Stimulated activated CD4-positive, alpha-beta T cell treated with anti-CD3 and anti-CD28 coated beads, TNF-alpha, amount 100 ng/mL, for 4 hours (primary cell): Measurements from ENCODE around the gene VAMP2.
A peak's percentile ranks its signal among the peaks of the same experiment; 100 is the strongest.

ENCODE experiments used
- DNase-seq, 3 experiments: peaks; one replicate each; pipeline ENCODE4 v3.0.0-alpha.2; 2020; ENCODE audit warnings: low read depth in 3 of 3

Gene VAMP2

DNA sequence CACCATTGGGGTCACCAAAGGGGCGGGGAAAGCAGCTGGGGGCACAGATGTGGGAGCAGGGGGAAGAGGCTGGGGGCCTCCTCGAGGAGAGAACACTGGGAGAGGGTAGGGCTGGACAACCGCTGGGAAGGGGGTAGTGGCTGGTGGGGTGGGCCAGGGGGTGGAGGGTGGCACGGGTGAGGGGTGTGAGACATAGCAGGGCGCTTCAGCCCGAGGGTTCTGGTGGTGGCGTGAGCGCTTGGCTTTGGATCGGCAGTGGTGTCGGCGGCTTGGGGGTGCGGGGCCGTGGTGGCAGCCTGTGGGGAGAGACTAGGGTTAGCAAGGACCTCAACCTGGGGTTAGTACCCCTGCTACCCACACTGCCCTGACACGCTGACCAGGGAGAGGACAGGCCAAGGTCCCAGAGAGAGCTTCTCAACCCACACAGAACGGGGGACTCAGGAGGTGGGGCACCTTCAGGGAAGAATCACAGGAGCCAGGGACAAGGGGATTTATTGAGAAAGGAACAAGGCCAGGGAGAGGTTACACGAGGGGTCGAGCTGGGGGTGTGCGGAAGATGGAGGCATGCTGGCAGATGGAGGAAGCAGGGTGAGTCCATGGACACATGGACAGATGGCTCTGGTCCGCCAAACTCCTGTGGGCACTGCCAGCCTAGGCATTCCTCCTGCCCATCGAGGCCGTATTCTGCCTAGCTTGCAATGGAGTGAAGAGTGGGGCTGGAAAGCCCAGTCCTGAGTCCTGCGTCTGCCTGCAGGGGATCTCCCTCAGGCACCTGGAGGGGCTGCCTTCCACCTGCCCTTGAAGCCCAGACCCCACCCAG lies 19.0 kb downstream of the VAMP2 start:
- no peak for DNase-seq

DNA sequence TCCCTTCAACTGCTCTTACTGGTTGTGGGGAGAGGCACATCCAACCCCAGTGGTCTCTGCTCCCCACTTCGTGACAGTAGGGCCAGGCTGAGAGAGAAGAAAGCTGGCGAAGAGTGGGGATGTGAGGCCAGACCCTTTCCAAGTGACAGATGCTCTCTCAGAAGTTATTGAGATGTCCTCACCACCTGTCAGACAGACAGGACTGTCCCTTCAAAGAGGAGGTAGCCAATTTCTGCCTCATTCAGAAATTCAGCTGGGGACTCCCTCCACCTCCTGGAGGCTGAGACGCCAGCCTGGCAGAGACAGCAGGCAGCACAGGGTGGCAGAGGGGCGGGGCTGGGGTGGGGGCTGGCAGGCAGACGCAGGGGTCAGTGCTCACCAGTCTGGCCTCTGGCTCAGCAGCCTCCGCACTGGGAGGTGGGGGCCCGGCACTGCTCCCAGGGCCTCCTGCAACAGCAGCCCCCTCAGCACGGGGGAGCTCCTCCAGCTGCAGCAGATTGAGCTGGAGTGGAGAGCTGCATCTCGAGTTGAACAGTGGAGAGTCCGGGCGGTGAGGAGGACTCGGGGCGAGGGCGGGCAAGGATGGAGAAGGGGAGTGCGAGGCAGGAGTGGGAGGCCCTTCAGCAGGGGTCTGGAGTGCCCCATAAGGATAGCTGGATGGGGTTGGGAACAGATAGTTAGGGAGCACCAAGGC lies 19.7 kb downstream of the VAMP2 start:
- DNase-seq: no peak

DNA sequence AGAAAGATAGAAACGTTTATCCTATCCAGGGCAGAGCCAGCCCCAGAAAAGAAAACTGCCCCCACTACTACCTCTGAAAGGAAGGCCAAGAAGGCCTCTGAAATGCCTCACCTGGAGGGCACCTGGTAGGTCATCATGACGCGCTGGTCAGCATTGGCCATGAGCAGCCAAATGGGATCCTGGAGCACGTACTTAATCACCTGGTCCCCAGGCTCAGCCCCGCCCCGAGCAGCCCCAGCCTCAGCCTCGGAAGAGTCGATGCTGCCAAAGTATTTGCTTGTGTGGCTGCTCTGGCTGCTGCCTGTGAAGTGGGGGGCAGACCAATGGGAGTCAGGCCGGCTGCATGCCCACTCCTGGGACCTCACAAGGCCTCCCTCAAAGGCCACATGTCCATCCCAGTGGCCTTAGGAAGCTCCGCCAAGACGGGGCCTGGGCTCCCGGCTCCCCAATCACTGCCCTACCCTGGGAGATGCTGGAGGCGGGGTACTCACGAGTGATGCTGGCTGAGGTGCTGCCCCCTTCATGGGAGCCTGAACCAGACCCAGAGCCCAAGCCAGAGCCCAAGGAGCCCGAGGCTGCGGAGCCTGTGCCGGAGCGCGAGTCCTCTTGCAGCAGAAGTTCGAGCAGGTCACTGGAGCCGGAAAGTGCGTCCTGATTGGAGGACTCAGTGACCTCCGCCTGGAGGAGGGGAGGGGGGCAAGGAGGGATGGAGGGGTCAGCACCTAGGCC lies 20.4 kb downstream of the VAMP2 start:
- no peak for DNase-seq

DNA sequence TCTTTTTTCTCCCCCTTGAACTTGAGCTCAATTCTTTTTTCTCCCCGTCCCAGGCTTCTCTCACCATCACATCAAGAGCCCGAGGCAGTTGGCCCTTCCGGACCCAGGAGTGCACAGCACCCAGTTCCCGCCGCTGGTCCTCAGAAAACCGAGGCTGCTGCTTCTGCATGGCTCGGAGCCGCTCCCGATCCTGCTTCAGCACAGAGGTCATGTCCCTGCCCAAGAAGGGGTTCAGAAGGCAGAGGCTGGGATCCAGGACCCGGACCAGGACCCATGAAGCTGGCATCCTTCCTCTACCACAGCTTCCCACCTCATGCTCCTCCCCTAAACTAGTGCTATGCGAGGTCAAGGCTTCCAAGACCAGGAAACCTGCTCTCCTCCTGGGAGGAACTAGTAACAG lies 21.0 kb downstream of the VAMP2 start:
- no peak for DNase-seq

DNA sequence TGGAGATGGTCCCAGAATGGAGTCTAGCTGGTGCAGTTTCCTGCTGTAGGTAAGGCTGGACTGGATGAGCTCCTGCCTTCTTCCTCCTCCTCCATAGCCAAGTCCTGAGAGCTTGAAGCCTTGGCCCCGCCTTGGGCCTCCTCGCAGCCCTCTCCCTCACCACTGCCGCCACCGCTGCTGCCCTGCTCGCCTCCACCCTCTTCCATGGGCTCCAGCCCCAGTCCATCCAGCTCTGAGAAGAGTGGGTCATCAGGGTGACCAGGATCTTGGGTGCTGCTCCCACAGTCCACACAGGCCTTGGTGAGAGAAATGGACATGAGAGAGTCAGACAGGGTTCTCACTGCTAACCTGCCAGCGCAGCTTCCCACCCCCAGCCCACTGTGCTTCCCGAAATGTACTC lies 21.7 kb downstream of the VAMP2 start:
- no peak for DNase-seq

DNA sequence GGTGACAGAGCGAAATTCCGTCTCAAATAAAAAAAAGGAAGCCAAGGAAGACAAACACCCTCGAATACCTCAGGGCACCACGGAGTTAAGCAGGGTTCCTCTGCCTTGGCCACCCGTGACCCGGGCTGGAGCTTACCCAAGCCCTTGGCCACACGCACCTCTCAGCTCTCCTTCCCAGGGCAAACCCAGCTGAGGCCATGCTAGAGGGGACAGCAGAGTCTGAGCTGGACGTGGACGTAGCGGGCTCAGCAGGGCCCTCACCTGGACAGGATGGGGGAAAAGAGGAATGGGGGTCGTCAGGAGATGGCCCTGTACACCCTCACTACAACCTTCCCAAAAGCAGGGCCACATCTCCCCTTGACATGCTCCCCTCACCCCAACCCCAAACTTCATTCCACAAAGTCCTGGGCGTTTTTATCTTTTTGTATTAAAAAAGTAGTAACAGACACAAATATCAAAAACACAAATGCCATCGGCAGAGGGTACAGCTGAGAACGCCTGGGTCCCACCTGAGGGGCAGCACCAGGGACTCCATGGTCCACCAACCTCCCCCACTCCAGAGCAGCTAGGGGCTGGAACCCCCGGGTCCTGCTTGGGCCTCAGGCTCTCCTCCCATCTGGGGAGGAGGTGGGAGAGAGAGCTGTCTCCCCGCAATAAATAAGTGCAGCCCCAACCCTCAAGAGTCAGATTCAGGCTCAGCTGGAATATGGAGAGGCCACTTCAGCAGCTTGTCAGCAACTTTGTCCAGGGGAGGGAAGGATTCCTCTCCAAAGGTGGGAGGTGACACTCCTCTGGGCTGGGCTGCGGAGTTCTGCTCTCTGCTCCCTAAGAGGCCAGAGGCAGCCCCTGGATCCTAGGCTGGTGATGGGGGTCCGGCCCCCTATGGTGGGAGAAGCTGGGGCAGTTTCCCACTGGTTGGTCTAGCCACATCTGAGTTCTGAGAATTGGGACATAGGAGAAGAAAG lies 22.4 kb downstream of the VAMP2 start:
- no peak for DNase-seq

DNA sequence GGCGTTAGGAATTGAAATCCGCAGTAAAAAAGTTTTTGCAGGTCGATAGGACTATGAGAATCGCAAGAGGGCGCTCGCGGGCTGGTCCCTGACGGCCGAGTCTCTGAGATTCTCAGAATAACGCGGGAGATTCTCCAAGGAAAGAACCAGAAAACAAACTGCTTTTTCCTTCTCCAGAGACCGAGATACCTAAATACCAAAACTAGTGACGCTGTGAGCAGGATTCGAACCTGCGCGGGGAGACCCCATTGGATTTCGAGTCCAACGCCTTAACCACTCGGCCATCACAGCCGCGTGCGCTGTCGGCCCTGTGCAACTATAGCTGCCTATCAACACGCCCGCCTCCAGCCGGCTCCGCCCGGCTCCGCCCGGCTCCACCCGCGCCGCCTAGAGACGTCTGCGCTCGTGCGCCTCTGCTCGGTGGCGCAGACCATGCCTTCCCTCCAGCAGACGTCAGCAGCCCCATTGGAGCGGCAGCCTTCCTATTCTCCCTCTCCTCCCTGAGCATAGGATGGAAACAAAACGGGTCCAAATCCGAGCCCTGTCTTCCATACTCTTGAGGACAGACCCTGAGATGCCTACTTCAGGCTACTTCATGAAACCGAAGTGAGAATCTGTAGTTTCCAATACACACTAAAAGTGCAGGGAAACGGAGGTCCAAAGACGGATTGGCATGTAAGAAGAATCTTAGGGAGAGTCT lies 23.9 kb downstream of the VAMP2 start:
- DNase-seq: peak; percentile 92 to 97 (median 92)

DNA sequence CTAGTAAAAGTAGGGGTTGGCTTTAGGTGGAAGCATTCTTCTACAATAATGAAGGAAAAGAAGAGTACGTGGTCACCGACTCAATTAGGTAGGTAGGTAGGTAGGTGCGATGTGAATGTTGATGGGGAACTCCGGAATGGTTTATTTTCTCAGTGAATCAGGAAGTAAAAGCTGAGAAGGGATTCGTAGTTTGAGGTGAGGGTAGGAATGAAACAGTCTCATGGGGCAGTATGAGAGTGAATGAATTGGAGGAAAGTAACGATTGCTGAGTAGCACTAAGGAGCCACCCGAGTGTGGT lies 24.4 kb downstream of the VAMP2 start:
- no peak for DNase-seq

DNA sequence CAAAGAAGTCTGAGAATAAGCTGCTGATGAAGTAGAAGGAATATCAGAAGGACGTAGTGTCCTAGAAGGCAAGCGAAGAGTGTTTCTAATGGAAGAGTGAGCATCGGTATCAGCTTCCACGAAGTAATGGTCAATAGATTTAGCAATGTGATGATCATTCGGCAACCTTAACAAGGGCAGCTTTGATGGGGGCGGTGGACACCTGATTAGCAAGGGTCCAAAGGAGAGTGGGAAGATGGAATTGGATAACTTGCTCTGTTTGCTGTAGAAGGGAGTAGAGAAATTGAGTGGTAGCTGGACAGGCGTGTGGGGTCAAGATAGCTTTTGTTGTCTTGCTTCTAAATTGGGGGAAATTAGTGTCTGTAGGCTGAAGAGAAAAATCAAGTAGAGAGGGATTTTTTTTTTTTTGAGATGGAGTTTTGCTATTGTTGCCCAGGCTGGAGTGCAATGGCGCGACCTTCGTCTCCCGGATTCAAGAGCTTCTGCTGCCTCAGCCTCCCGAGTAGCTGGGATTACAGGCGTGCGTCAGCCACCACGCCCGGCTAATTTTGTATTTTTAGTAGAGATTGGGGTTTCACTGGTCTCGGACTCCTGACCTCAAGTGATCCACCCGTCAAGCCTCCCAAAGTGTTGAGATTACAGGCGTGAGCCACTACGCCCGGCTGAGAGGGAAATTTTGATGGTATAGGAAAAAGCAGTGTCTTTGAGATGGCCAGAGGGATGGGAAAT lies 24.9 kb downstream of the VAMP2 start:
- no peak for DNase-seq

DNA sequence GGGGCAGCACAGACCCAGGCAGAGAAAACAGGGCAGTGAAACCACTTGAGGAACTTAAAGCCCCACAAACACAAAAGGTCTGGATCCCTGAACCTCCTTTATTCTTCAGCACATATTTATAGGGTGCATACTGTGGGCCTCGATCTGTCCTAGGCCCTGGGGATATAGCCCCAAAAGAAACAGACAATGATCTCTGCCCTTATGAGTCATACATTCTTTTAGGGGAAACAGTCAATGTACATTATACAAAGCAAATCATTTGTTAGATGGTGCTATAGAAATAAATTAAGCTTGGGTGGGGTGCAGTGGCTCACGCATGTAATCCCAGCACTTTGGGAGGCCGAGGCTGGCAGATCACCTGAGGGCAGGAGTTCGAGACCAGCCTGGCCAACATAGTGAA lies 28.8 kb downstream of the VAMP2 start:
- DNase-seq: no peak

DNA sequence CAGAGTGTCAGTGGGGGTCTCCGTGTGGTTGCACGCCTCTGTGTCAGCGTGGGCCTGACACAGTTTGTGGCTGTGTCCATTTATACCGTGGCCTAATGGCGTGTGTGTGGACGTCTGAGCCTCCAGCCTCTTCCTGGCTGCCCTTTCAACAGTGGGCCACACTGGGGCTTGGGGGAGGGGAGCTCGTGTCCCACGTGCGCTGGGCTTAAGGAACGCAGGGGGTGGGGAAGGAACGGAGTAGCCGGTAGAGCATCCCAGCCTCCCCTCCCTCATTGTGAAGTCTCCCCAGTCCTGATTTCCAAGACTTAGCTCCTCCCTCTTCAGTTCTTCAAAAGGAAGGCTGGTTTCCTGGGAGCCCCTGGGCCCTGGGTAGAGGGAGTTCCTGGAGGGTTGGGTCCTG lies 29.3 kb downstream of the VAMP2 start:
- no peak for DNase-seq

DNA sequence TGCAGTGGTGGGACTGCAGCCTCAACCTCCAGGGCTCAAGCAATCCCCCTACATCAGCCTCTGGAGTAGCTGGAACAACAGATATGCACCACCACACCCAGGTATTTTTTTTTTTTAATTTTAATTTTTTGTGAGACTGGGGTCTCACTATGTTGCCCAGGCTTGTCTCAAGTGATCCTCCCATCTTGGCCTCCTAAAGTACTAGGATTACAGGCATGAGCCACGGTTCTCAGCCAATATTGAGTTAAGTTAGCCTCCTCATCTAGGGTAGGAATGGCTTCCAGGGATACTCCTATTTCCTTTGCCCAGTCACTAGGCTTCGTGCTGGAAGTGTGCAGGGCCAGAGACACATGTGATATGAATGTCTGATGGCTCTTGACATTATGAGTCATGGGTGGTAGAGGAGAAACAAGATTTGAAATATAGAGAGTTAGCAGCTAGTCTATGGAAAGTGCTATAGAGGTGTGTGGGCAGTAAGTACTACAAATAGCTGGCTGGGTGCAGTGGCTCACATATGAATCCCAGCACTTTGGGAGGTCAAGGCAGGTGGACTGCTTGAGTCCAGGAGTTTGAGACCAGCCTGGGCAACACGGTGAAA lies 30.8 kb downstream of the VAMP2 start:
- no peak for DNase-seq

DNA sequence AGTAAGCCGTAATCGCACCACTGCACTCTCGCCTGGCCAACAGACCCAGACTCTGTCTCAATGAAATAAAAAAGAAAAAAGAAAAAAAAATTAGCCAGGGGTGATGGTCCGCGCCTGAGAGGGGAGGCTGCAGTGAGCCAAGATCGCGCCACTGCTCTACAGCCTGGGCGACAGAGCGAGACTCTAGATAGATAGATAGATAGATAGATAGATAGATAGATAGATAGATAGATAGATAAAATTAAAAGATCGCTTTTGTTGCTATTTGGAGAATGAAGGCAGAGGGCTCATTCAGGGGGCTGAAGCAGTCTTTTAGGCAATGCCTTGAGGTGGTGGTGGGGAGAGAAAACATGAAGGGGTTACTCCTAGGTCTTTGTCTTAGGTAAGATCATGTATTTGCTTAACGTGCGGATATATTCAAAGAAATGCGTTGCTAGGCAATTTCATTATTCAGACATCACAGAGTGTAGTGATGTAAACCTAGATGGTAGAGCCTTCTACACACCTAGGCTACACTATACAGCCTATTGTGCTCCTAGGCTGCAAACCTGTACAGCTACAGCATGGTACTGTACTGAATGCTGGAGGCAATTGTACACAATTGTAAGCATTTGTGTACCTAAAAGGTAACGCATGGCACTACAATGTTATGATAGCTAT lies 34.5 kb downstream of the VAMP2 start:
- no peak for DNase-seq

DNA sequence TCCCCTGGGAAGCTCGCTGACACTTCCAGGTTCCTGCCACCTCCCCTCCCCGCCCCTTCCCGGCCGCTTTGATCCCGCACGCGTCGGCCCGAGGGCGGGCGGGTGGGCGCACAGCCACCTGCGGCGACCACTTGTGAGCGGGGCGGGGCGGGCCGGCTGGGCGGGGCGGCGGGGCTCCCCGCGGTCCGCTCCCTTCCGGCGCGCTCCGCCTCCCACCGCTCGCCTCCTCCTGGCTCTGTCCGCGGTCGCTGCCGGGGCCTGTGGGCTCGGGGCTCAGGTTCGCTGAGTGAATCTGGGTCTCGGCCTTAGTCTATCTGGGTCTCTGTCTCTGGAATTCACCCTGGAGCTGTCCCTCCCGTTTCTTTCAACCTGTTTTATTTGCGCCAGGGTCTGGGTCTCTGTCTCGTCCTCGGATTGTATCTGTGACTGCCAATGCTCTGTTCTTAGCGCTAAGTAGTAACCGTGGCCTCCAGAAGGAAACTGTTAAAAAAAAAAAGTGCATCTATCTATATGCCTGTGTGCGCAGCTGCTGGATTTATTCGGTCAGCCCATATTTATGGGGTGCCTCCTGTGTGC lies 36.2 kb downstream of the VAMP2 start:
- DNase-seq: peak in 1 of 3 experiments; percentile 44

DNA sequence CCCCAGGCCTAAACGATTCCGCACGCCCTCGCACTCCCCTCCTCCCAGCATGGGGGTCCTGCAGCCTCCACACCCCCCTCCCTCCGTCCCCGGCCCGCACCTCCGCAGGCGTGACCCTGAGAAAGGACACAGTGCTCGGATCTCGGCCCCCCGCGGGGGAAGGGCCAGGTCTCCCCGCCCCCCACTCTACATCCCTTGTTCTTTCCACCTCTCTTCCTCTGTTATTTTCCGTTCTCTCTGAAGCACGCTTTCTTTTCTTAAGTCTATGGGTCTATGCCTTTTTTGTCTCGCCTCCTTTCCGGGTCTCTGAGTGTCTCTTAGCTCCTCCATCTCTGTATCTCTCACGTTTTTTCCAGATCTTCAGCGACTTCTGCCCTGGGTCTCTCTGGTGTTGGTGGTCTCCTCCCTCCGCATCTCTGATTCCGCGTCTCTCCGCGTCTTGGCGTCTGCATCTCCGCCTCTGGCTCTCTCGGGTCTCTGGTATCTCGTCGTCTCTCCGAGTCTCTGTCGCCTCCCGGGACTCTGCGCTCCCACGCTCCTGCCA lies 36.7 kb downstream of the VAMP2 start:
- DNase-seq: no peak

DNA sequence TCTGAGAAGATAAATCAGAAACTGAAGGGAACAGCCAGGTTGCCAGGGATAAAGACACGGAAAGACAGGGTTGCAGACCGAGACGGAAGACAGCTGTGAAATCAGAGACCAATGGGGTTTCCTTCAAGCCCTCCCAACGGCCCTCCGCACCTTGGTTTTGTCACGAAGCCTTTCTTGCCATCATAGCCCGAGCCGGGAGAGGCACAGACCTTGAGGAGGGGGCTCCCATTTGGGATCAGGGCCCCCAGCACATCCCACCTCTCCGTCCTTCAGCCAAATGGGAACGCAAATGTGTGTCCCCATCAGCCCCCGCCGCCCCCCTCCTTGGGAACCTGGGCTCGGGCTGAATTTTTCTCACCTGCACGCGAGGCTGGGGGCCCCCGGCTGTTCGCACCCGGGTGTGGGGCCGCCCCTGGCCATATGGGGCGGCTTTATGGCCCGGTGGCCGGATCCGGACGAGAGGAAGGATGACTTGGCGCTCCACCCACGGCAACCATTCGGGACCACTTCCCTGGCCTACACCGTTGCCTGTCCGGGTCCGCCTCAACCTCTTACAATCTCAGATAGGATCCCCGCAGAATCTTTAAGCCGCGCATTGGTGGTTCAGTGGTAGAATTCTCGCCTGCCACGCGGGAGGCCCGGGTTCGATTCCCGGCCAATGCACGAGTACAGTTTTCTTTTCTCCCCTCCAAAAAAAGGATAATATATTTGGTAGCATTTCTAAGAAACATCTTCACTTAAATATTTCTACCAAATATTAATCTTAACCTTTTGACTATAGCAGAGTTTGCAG lies 37.4 kb downstream of the VAMP2 start:
- DNase-seq: peak; percentile 77 to 87 (median 87)

DNA sequence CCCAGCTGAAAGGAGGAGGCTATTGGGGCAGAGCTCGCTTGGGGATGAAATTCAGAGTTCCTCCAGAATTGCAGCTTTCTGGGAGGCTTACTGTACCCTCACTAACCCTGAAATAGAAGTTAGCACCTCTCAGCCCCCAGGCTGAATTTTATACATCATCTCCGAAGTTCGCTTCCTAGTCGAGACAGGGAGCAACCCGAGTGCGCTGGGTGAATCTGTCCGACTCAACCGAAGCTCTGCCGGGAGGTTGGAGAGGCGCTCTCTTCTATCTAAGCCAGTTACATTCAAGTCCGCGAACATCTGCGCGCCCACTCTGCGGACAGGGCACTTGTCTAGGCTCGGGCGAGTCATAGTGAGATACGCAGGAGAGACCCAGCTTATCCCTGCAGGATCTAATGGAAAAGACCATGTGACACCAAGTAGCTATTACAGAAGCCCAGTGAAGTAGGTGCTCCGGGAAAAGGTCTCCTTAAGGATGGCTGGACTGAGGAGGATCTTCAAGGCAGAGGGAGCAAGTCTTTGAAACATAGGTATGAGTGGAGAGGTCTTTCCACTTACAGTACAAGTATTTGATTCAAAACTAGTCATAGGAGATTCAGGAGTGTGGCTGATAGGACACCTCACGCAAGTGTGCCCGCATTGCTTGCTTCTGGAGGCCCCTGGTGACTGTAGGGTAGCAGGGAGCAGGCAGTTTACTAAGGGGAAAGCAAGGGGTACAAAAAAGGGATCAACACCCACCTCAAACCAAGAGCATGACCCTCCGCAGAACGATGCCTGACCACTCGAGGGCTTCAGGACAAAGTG lies 38.2 kb downstream of the VAMP2 start:
- DNase-seq: no peak
